Psoas muscle (tissue), 8 donors: ENCODE data around the gene TP53BP1. TPM values are rescaled to one million over a fixed set of nuclear protein-coding genes. Genes with fewer than 3 reads are reported as not detected.
"Not testable (repeated sequence)": the region's sequence is repeated elsewhere in the genome, so short reads cannot be mapped to it uniquely, and the experiment has no call there.

Source experiments
- ATAC-seq, 4 donors: fragments of 200-7000 bp; cut with Tn5 transposase; one replicate each; pipeline ENCODE4 v1.9.1; 2020; ENCODE audit warnings: moderate library complexity in 3 of 4, mild to moderate bottlenecking in 2 of 4
- DNase-seq, 2 donors: peaks; one replicate each; pipeline ENCODE4 v3.0.0-alpha.2; 2020
- H3K27ac ChIP-seq: fragments of 200-600 bp; one replicate; pipeline ENCODE4 v1.8.0; 2022
- H3K27me3 ChIP-seq, 3 donors: fragments of 200-600 bp in 1 of 3; one replicate each; pipeline versions ENCODE4 v1.6.1 to v1.8.0; 2013 to 2022; ENCODE audit warnings: low read length in 2 of 3, mild to moderate bottlenecking in 2 of 3, moderate library complexity in 1 of 3; ENCODE audit not compliant: insufficient read depth in 3 of 3
- H3K36me3 ChIP-seq, 2 donors: fragments of 200-600 bp in 1 of 2; one replicate each; pipeline versions ENCODE4 v1.6.1 to v1.8.0; 2013 to 2022; ENCODE audit warnings: low read depth in 1 of 2, mild to moderate bottlenecking in 1 of 2, moderate library complexity in 1 of 2; ENCODE audit not compliant: insufficient read depth in 1 of 2
- H3K4me1 ChIP-seq: fragments of 200-600 bp; one replicate; pipeline ENCODE4 v1.8.0; 2022
- H3K4me3 ChIP-seq: fragments of 200-600 bp; one replicate; pipeline ENCODE4 v1.8.0; 2022; ENCODE audit warnings: mild to moderate bottlenecking
- H3K9me3 ChIP-seq: fragments of 200-600 bp; one replicate; pipeline ENCODE4 v1.8.0; 2022
- WGBS, 3 donors: extraction: QIAGEN DNeasy Blood & Tissue Kit; methylation state at CpG; one replicate each; pipeline versions ENCODE4 v1.1.6 to v1.1.7; 2013; 5-methylcytosine and 5-hydroxymethylcytosine counted together
- intact Hi-C, 2 donors: fragments of 100-400 bp; cut with DNase I; formaldehyde crosslinking; loops; one replicate each; pipeline versions ENCODE4 v1.11.0 to v1.14.2; 2022
- polyA plus RNA-seq, 3 donors: library from polyadenylated mRNA; stranded (reverse); fragments of 200-250 nt; gene quantifications; one replicate each; pipeline ENCODE4 v1.2.3, GENCODE V29; 2013
- total RNA-seq, 4 donors: library from RNA; stranded (reverse); fragmentation: NEBNext Ultra II Directional in 2 of 4; extraction: Animal tissue kit (Norgen Biotek cat#: 25700) in 2 of 4; gene quantifications; one replicate each; pipeline versions ENCODE4 v1.2.1 to v1.2.4, GENCODE V29; 2021 to 2023
- TF ChIP-seq, protein P1 (sequence below): fragments of 200-600 bp; IDR thresholded peaks from one replicate; pipeline ENCODE4 v1.8.0; 2022; ENCODE audit warnings: antibody characterized with exemption
- donor health status: healthy with polysubstance abuse.
- donor health status: DM: no; HTN: no; CAD: no; lungs with moderate emphysema.
- donor health status: Bipolar disorder and iron deficiency.
- donor health status: healthy.
- donor health status: DM: yes; HTN: yes; CAD: no.
- donor health status: DM: no; HTN: no; CAD: no.
- donor health status: DM: no; HTN: no; CAD: no.
- donor health status: DM: yes; HTN: yes; CAD: no.

Gene TP53BP1
- total and polyA plus RNA-seq, 7 donors: 7.4 to 31.3 (median 13.9) TPM

DNA sequence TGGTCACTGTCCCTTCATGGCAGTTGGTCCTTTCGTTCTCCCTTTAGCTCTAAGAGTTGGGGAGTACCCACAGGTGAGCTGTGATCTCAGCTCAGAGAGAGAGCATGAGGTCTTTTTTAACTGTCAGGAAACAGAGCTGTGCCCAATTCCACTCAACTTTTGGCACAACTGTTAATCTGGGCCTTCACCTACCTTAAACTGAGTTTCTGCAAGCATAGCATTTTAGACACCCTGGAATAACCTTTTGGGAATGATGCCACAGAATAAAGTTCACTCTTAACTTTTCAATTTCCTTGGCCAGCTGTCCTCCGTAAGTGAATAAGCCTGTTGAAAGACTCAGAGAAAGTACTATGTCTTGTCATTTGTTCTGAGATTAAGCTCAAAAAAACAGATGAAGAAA is 86.1 kb downstream of the TP53BP1 start:
- 73 to 93% (median 78%) methylated on average over 2 of the region's 2 CpGs for whole genome bisulfite sequencing, 3 donors
- Histone ChIP-seq H3K27me3 (no peaks in the 10 kb centered on the region), H3K27ac (no peak overlapping the region), H3K4me1 (no peaks in the 10 kb centered on the region), H3K36me3 (peaks cover 29 to 100% of the 10 kb centered on the region in 2 donors), H3K9me3 (no peaks in the 10 kb centered on the region), H3K4me3 (no peak overlapping the region)
- intact Hi-C loops: no loop called here
- ATAC-seq (no peak), DNase-seq (no peak)
- TF ChIP-seq, protein P1, sequence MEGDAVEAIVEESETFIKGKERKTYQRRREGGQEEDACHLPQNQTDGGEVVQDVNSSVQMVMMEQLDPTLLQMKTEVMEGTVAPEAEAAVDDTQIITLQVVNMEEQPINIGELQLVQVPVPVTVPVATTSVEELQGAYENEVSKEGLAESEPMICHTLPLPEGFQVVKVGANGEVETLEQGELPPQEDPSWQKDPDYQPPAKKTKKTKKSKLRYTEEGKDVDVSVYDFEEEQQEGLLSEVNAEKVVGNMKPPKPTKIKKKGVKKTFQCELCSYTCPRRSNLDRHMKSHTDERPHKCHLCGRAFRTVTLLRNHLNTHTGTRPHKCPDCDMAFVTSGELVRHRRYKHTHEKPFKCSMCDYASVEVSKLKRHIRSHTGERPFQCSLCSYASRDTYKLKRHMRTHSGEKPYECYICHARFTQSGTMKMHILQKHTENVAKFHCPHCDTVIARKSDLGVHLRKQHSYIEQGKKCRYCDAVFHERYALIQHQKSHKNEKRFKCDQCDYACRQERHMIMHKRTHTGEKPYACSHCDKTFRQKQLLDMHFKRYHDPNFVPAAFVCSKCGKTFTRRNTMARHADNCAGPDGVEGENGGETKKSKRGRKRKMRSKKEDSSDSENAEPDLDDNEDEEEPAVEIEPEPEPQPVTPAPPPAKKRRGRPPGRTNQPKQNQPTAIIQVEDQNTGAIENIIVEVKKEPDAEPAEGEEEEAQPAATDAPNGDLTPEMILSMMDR: no peak

DNA sequence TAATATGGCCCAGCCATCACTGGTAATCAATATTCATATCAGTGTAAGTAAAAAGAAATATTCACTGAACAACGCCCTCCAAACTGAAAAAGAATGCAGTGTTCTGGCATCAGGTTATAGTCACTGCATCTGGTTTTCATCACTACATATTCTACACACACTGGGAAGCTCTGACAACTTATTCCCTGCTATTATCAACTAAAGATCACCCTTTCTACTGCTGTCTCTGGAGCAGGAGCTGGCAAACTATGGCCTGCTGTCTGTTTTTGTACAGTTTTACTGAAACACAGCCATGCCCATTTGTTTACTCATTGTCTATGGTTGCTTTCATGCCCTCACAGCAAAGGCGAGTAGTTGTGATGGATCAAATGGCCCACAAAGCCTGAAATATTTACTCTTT is 86.8 kb downstream of the TP53BP1 start:
- intact Hi-C loops: no loop called here
- Histone ChIP-seq H3K4me1 (no peaks in the 10 kb centered on the region), H3K36me3 (peaks cover 34 to 100% of the 10 kb centered on the region in 2 donors), H3K27ac (no peak overlapping the region), H3K27me3 (no peaks in the 10 kb centered on the region), H3K4me3 (no peak overlapping the region), H3K9me3 (no peaks in the 10 kb centered on the region)
- ATAC-seq (no peak), DNase-seq (no peak)
- TF ChIP-seq, protein P1: no peak
- 76 to 82% (median 79%) methylated on average over 2 of the region's 2 CpGs for WGBS, 3 donors

DNA sequence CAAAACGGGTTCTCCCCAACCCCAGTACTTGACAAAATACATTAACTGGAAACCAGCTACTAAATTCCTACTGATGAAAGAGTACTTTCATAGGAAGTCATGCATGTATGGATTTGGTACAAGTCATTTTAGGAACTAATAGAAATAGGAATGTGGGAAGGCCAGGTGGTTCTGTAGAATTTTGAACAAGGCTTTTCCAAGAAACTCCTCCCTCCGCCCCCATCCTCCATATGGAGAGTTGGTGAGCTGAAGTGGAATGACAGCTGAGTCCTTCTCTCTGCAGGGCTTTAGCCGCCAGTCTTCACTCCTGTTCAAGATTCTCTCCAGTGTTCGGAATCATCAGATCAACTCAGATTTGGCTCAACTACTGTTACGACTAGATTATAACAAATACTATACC is 88.8 kb downstream of the TP53BP1 start:
- Histone ChIP-seq H3K4me3 (no peak overlapping the region), H3K36me3 (peaks cover 32 to 100% of the 10 kb centered on the region in 2 donors), H3K9me3 (no peaks in the 10 kb centered on the region), H3K27ac (no peak overlapping the region), H3K27me3 (no peaks in the 10 kb centered on the region), H3K4me1 (no peaks in the 10 kb centered on the region)
- TF ChIP-seq, protein P1: no peak
- intact Hi-C loops: no loop called here
- WGBS, 3 donors: 83 to 88% (median 87%) methylated on average over 5 of the region's 5 CpGs
- ATAC-seq (no peak), DNase-seq (no peak)

DNA sequence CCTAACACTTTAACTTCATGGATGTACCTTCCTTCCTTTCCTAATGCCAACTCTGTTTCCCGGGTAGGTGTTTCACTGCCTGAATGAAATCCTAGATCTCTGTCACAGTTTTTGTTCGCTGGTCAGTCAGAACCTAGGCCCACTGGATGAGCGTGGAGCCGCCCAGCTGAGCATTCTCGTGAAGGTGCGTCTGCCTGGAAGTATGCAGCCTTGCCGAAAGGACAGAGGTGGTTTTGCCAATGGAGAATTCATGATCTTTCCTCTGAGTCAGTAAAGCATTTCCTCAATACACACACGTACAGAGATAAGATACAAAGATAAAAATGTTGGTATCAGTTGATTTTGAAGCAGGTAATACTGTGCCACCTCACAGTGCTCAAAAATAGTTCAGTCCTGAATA is 89.3 kb downstream of the TP53BP1 start:
- peaks cover 33 to 100% of the 10 kb centered on the region in 2 donors for H3K36me3 ChIP-seq
- DNase-seq (no peak), ATAC-seq (no peak)
- 84 to 86% (median 86%) methylated on average over 8 of the region's 8 CpGs for WGBS, 3 donors
- H3K9me3 ChIP-seq: no peaks in the 10 kb centered on the region
- intact Hi-C loops: no loop called here
- H3K4me1 ChIP-seq: no peaks in the 10 kb centered on the region
- no peaks in the 10 kb centered on the region for H3K27me3 ChIP-seq
- TF ChIP-seq, protein P1: no peak
- no peak overlapping the region for H3K27ac ChIP-seq
- H3K4me3 ChIP-seq: no peak overlapping the region

DNA sequence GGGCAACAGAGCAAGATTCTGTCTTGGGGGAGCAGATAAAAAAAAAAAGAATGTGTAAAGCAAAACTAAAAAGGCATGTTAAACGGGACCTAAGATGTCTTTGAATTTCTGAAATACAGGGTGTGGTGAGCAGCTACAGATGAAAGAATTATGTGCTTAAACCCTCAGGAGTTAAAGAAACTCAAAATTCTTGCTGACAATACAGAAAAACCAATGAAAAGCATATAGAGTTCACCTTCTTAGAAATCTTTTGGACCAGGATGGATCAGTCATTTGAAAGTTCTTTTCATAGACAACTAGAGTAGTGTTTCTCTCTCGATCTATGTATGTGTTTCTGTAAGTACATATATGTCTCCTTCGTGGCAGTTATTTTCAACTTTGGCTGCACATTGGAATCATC is 90.7 kb downstream of the TP53BP1 start:
- 85 to 88% (median 86%) methylated on average over 3 of the region's 3 CpGs for WGBS, 3 donors
- H3K27ac ChIP-seq: no peak overlapping the region

DNA sequence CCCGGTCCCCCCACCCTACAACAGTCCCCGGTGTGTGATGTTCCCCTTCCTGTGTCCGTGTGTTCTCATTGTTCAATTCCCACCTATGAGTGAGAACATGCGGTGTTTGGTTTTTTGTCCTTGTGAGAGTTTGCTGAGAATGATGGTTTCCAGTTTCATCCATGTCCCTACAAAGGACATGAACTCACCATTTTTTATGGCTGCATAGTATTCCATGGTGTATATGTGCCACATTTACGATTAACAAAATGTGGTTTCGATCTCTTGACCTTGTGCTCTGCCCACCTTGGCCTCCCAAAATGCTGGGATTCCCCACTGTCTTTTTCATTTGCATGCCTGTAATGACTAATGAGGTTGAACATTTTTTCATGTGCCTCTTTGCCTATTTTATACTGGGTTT is 99.4 kb downstream of the TP53BP1 start:
- DNase-seq: not testable (repeated sequence)
- peaks cover 12 to 60% of the 10 kb centered on the region in 2 donors for H3K36me3 ChIP-seq
- WGBS, 3 donors: 97 to 100% (median 97%) methylated on average over 6 of the region's 6 CpGs

More for the DNA sequence above, 90.7 kb downstream of the TP53BP1 start:
- intact Hi-C loops: no loop called here
- no peaks in the 10 kb centered on the region for H3K9me3 ChIP-seq
- no peak overlapping the region for H3K4me3 ChIP-seq
- ATAC-seq (no peak), DNase-seq (no peak)
- no peaks in the 10 kb centered on the region for H3K4me1 ChIP-seq
- TF ChIP-seq, protein P1: no peak
- no peaks in the 10 kb centered on the region for H3K27me3 ChIP-seq
- peaks cover 25 to 100% of the 10 kb centered on the region in 2 donors for H3K36me3 ChIP-seq

More for the DNA sequence above, 99.4 kb downstream of the TP53BP1 start:
- H3K27ac ChIP-seq, ATAC-seq, H3K27me3 ChIP-seq, H3K4me3 ChIP-seq, H3K4me1 ChIP-seq, intact Hi-C loops, H3K9me3 ChIP-seq: not testable (repeated sequence)
